ENCODE results near the gene CLDN12. TPM values are rescaled to one million over a fixed set of nuclear protein-coding genes. Genes with fewer than 3 reads are reported as not detected.

The CLDN12 gene
- total RNA-seq = 39.9 TPM

GRCh38 chr7:90403174-90404113 lies at the start of gene CLDN12:
CLDN12 (plus strand) TSS chr7:90403461; CDS start chr7:90412677, 9,216 bp downstream.

Other genes starting within 250 kb of the CLDN12 start
- gene STEAP1, start 249.0 kb upstream of the CLDN12 start, total RNA-seq = 3.6 TPM
- gene STEAP2, start 191.7 kb upstream of the CLDN12 start, total RNA-seq = 11.2 TPM
- 31.7 TPM for gene CFAP69, start 158.3 kb upstream of the CLDN12 start, total RNA-seq
- gene FAM237B, start 82.2 kb upstream of the CLDN12 start, total RNA-seq = not detected
- gene GTPBP10, start 56.7 kb upstream of the CLDN12 start, total RNA-seq = 10.5 TPM
- not detected for gene PTTG1IP2, start 66.2 kb downstream of the CLDN12 start, total RNA-seq
- gene CDK14, start 192.9 kb downstream of the CLDN12 start, total RNA-seq = 69.2 TPM

All from metanephros (tissue), 1 donor.